ENCODE measurements around the gene KCNT2. TPM values are rescaled to one million over a fixed set of nuclear protein-coding genes. Genes with fewer than 3 reads are reported as not detected.

The KCNT2 gene
- total and polyA plus RNA-seq, 2 of the 8 experiments (the other 6 are each of a cell fraction or from before 2014, with no cell fraction given): 2.3 to 10.2 TPM

GRCh38 chr1:196609370-196609737 lies 1.1 kb upstream of the KCNT2 start:
- Histone ChIP-seq H3K56ac (replicated peaks; ENCODE audit: insufficient read length, low read depth, low read length) (peak overlapping the region; percentile 2), H3K4me2 (ENCODE audit: insufficient read depth in 1 of 2, low read depth in 2 of 2, low read length in 2 of 2) (peak overlapping the region; percentile 82 to 85)
- TF ChIP-seq SAP30 (IDR thresholded peaks at IDR 0.05; ENCODE audit: insufficient read depth, insufficient replicate concordance, low read length) (peak; percentile 12), RAD21 (IDR thresholded peaks at IDR 0.05 in 1 of 2, conservative IDR thresholded peaks at IDR 0.05 in 1 of 2; ENCODE audit: low read depth in 2 of 2, low read length in 2 of 2) (no peak), RBBP5 (IDR thresholded peaks at IDR 0.05; ENCODE audit: borderline replicate concordance, low read depth, low read length) (no peak), FOSL1 (IDR thresholded peaks at IDR 0.05; ENCODE audit: insufficient read depth, low read depth, low read length) (no peak), CEBPB (IDR thresholded peaks at IDR 0.05; ENCODE audit: low read depth, low read length) (peak; percentile 64; the same call in 1 of the 2 replicates), MAFK (IDR thresholded peaks at IDR 0.05; ENCODE audit: low read depth, low read length) (no peak), HDAC6 (IDR thresholded peaks at IDR 0.05; ENCODE audit: low read depth, low read length) (no peak), CTBP2 (IDR thresholded peaks at IDR 0.05; ENCODE audit: borderline replicate concordance, insufficient read depth, insufficient read length, low read length) (no peak), SP2 (IDR thresholded peaks at IDR 0.05; ENCODE audit: low read length) (no peak), SP4 (IDR thresholded peaks at IDR 0.05; ENCODE audit: low read length) (no peak)

More at GRCh38 chr1:196609370-196609737, 1.1 kb upstream of the KCNT2 start:
- 29% methylated on average over 10 of the region's 10 CpGs; no CpG with 5 or more reads in 1 of the 2 experiments for WGBS, 2 experiments (ENCODE audit: extremely low coverage in 1 of 2, insufficient coverage in 1 of 2, insufficient read length in 1 of 2, insufficient replicate concordance in 2 of 2, low coverage in 1 of 2, low lambda C conversion rate in 2 of 2, missing lambda C conversion rate in 1 of 2)
- Histone ChIP-seq H3K4me3 (ENCODE audit: extremely low read depth in 1 of 4, insufficient read depth in 2 of 4, low read depth in 3 of 4, low read length in 4 of 4) (peak overlapping the region; percentile 51 to 98 (median 88)), H4K20me1 (replicated peaks in 1 of 2; ENCODE audit: control insufficient read depth in 1 of 2, insufficient read depth in 2 of 2, low read length in 2 of 2) (no peaks in the 10 kb centered on the region), H2AK5ac (ENCODE audit: low read depth, low read length) (peak overlapping the region; percentile 18; the same call in 1 of the 2 replicates), H4K8ac (ENCODE audit: extremely low read depth, insufficient read depth, low read length) (no peak overlapping the region), H3K9me3 (ENCODE audit: insufficient read depth in 2 of 2, low read depth in 1 of 2, low read length in 1 of 2) (no peaks in the 10 kb centered on the region), H2BK120ac (replicated peaks; ENCODE audit: low read depth, low read length) (no peak overlapping the region), H3K27me3 (replicated peaks in 1 of 4; ENCODE audit: control insufficient read depth in 3 of 4, extremely low read depth in 1 of 4, insufficient read depth in 3 of 4, low read length in 3 of 4) (no peaks in the 10 kb centered on the region), H3K14ac (ENCODE audit: insufficient read length) (no peak overlapping the region), H3K27ac (ENCODE audit: low read depth, low read length) (peak overlapping the region; percentile 85), H2BK20ac (ENCODE audit: low read length) (no peak overlapping the region), H3K23me2 (ENCODE audit: low read depth, low read length) (peaks cover 6% of the 10 kb centered on the region; the same call in 1 of the 2 replicates), H3K4ac (replicated peaks; ENCODE audit: insufficient read length, low read depth, low read length) (no peak overlapping the region), H3K23ac (ENCODE audit: insufficient read length) (no peak overlapping the region), H2BK15ac (ENCODE audit: low read length) (no peak overlapping the region), H4K91ac (replicated peaks; ENCODE audit: insufficient read length, low read length) (no peak overlapping the region), H2BK12ac (ENCODE audit: low read depth, low read length) (peak overlapping the region; percentile 51; the same call in 1 of the 2 replicates), H3K79me1 (ENCODE audit: low read depth, low read length) (no peaks in the 10 kb centered on the region), H2BK5ac (ENCODE audit: low read depth, low read length) (peak overlapping the region; percentile 62; the same call in 1 of the 2 replicates), H3K79me2 (ENCODE audit: control insufficient read depth in 1 of 2, insufficient read depth in 2 of 2, low read length in 2 of 2) (peaks cover 0 to 36% of the 10 kb centered on the region in 2 experiments; a peak in 3 of 4 replicates), H3K18ac (ENCODE audit: extremely low read depth, low read length) (peak overlapping the region; percentile 15; the same call in 1 of the 2 replicates), H3K36me3 (ENCODE audit: control insufficient read depth in 2 of 4, insufficient read depth in 4 of 4, low read length in 3 of 4) (no peaks in the 10 kb centered on the region), H3K4me1 (replicated peaks in 1 of 4; ENCODE audit: control insufficient read depth in 3 of 4, insufficient read depth in 4 of 4, low read length in 3 of 4) (peaks cover 0 to 10% (median 8%) of the 10 kb centered on the region in 4 experiments; a peak in 5 of 7 replicates), H3K9ac (replicated peaks in 1 of 4; ENCODE audit: extremely low read depth in 1 of 4, low read depth in 3 of 4, low read length in 3 of 4) (peak overlapping the region in 3 of 4 experiments; percentile 80 to 83 (median 82); a peak in 6 of 7 replicates), H4K5ac (ENCODE audit: insufficient read length, low read depth, low read length) (peak overlapping the region; percentile 10), H2AFZ (ENCODE audit: low read length) (peak overlapping the region; percentile 81; the same call in 1 of the 2 replicates)
- ChIA-PET CTCF (ENCODE audit: partially characterized antibody) (interaction anchor here (0.6 to 1.3 kb wide), 7 partner anchors 9 to 250 kb away, joined by 3 to 5 read pairs (median 3); no protein-coding TSS in a partner anchor), POLR2A (ENCODE audit: partially characterized antibody) (interaction anchor here (0.7 to 3.1 kb wide), 23 partner anchors 8 to 1547 kb away, joined by 3 to 18 read pairs (median 7); partner anchors contain the start of gene CFH)
- DNase-seq (ENCODE audit: low read depth in 1 of 2, low spot score in 2 of 2): no peak
- FAIRE-seq: peak; percentile 71

Data from H1 (cell line).